ENCODE data around the gene NEO1.

NEO1 gene

GRCh38 chr15:73265536-73266153 is 213.4 kb downstream of the NEO1 start:
- H3K27ac ChIP-seq (replicated peaks; ENCODE audit: low read length): no peak overlapping the region
- no peak overlapping the region for H4K8ac ChIP-seq (ENCODE audit: low read depth, low read length)
- no peak overlapping the region for H2BK120ac ChIP-seq (ENCODE audit: low read depth, low read length)
- no peak overlapping the region for H2BK5ac ChIP-seq (ENCODE audit: low read length)
- peak; percentile 36 for DNase-seq (ENCODE audit: low spot score)
- no peak overlapping the region for H2BK12ac ChIP-seq (ENCODE audit: low read length)
- H3K4me1 ChIP-seq (ENCODE audit: control insufficient read depth in 2 of 2, insufficient read depth in 1 of 2, low read depth in 1 of 2, low read length in 2 of 2): no peaks in the 10 kb centered on the region
- no peak overlapping the region for H2AK5ac ChIP-seq (ENCODE audit: low read depth, low read length)
- H3K27me3 ChIP-seq (ENCODE audit: control insufficient read depth in 3 of 3, insufficient read depth in 3 of 3, low read depth in 1 of 3, low read length in 3 of 3): no peaks in the 10 kb centered on the region
- H3K18ac ChIP-seq (ENCODE audit: low read length): no peak overlapping the region
- no peaks in the 10 kb centered on the region for H3K9me3 ChIP-seq (replicated peaks in 1 of 2; ENCODE audit: control insufficient read depth in 2 of 2, insufficient read depth in 1 of 2, low read depth in 1 of 2, low read length in 2 of 2)
- H2BK15ac ChIP-seq (ENCODE audit: low read length): no peak overlapping the region
- no peak overlapping the region for H3K9ac ChIP-seq (ENCODE audit: low read depth, low read length, poor library complexity)
- no peak overlapping the region for H2AFZ ChIP-seq (ENCODE audit: low read length)
- H3K4me3 ChIP-seq (ENCODE audit: low read length in 2 of 2): no peak overlapping the region
- H3K23ac ChIP-seq (ENCODE audit: low read depth, low read length, poor library complexity): no peak overlapping the region
- no CpG with 5 or more reads among the region's 4 CpGs for WGBS, 2 donors (ENCODE audit: extremely low coverage in 2 of 2, insufficient read length in 2 of 2, insufficient replicate concordance in 1 of 2)
- no peak overlapping the region for H3K4me2 ChIP-seq (ENCODE audit: insufficient read depth, low read length, poor library complexity, severe bottlenecking)
- H3K79me1 ChIP-seq (ENCODE audit: low read depth, low read length): no peaks in the 10 kb centered on the region
- no peak overlapping the region for H3K14ac ChIP-seq (ENCODE audit: low read length)
- H3K36me3 ChIP-seq (replicated peaks in 1 of 2; ENCODE audit: control insufficient read depth in 2 of 2, insufficient read depth in 2 of 2, low read length in 2 of 2): peaks cover 14 to 66% of the 10 kb centered on the region in 2 donors
- H3K4ac ChIP-seq (ENCODE audit: low read length): no peak overlapping the region
- no peak overlapping the region for H4K91ac ChIP-seq (ENCODE audit: low read depth, low read length, poor library complexity)

GRCh38 chr15:73268457-73268856 is 216.2 kb downstream of the NEO1 start:
- Histone ChIP-seq H3K4me1 (ENCODE audit: control insufficient read depth in 2 of 2, insufficient read depth in 1 of 2, low read depth in 1 of 2, low read length in 2 of 2) (no peaks in the 10 kb centered on the region), H3K9ac (ENCODE audit: low read depth, low read length, poor library complexity) (no peak overlapping the region), H2AFZ (ENCODE audit: low read length) (no peak overlapping the region), H3K9me3 (replicated peaks in 1 of 2; ENCODE audit: control insufficient read depth in 2 of 2, insufficient read depth in 1 of 2, low read depth in 1 of 2, low read length in 2 of 2) (no peaks in the 10 kb centered on the region), H3K79me1 (ENCODE audit: low read depth, low read length) (no peaks in the 10 kb centered on the region), H3K14ac (ENCODE audit: low read length) (no peak overlapping the region), H3K27me3 (ENCODE audit: control insufficient read depth in 3 of 3, insufficient read depth in 3 of 3, low read depth in 1 of 3, low read length in 3 of 3) (no peaks in the 10 kb centered on the region), H2BK120ac (ENCODE audit: low read depth, low read length) (no peak overlapping the region), H3K4me3 (ENCODE audit: low read length in 2 of 2) (no peak overlapping the region), H3K4me2 (ENCODE audit: insufficient read depth, low read length, poor library complexity, severe bottlenecking) (no peak overlapping the region), H4K8ac (ENCODE audit: low read depth, low read length) (no peak overlapping the region), H3K23ac (ENCODE audit: low read depth, low read length, poor library complexity) (no peak overlapping the region), H2BK12ac (ENCODE audit: low read length) (no peak overlapping the region), H3K36me3 (replicated peaks in 1 of 2; ENCODE audit: control insufficient read depth in 2 of 2, insufficient read depth in 2 of 2, low read length in 2 of 2) (peaks cover 17 to 64% of the 10 kb centered on the region in 2 donors), H2AK5ac (ENCODE audit: low read depth, low read length) (no peak overlapping the region), H2BK5ac (ENCODE audit: low read length) (no peak overlapping the region), H3K18ac (ENCODE audit: low read length) (no peak overlapping the region), H2BK15ac (ENCODE audit: low read length) (no peak overlapping the region), H4K91ac (ENCODE audit: low read depth, low read length, poor library complexity) (no peak overlapping the region), H3K4ac (ENCODE audit: low read length) (no peak overlapping the region), H3K27ac (replicated peaks; ENCODE audit: low read length) (no peak overlapping the region)
- no peak for DNase-seq (ENCODE audit: low spot score)
- no CpG with 5 or more reads among the region's 1 CpG for WGBS, 2 donors (ENCODE audit: extremely low coverage in 2 of 2, insufficient read length in 2 of 2, insufficient replicate concordance in 1 of 2)

DNA sequence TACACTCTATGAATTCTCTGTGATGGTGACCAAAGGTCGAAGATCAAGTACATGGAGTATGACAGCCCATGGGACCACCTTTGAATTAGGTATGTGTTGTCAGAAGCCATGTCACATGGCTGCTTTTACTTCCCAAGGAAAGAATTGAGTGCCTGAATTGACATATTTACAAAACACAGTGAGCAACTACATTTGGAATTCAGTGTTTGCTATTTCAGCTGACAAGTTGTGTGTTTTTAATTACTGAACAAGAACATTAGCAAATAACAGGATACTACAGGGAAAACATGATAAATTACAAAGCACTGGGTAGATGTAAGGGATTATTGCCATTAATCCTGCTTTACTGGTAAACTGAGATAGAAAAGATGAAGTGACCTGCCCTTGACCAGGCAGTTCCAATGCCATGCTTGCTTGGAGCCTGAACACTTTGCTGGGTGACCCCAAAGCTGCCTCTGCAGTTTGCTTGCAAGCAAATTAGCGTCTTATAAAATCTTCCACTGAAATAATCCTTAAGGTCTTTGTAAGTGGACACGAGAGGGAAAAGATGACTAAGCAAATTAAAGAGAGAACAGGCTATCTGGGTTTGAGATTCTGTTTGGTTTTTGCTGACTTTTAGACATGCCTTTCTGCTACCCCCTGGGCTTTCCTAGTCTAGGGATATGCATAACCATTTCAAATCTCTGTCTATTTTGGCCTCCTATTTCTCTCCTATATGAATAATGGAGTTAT is 218.3 kb downstream of the NEO1 start:
- no peak overlapping the region for H3K27ac ChIP-seq (replicated peaks; ENCODE audit: low read length)
- no peak overlapping the region for H2BK120ac ChIP-seq (ENCODE audit: low read depth, low read length)
- H2BK5ac ChIP-seq (ENCODE audit: low read length): no peak overlapping the region
- H2BK12ac ChIP-seq (ENCODE audit: low read length): no peak overlapping the region
- no peak for DNase-seq (ENCODE audit: low spot score)
- H3K23ac ChIP-seq (ENCODE audit: low read depth, low read length, poor library complexity): no peak overlapping the region
- H3K14ac ChIP-seq (ENCODE audit: low read length): no peak overlapping the region
- no peak overlapping the region for H3K18ac ChIP-seq (ENCODE audit: low read length)
- no peak overlapping the region for H2AFZ ChIP-seq (ENCODE audit: low read length)
- H3K4me3 ChIP-seq (ENCODE audit: low read length in 2 of 2): no peak overlapping the region
- H3K4ac ChIP-seq (ENCODE audit: low read length): no peak overlapping the region
- H3K27me3 ChIP-seq (ENCODE audit: control insufficient read depth in 3 of 3, insufficient read depth in 3 of 3, low read depth in 1 of 3, low read length in 3 of 3): no peaks in the 10 kb centered on the region
- no peak overlapping the region for H3K4me2 ChIP-seq (ENCODE audit: insufficient read depth, low read length, poor library complexity, severe bottlenecking)
- H3K79me1 ChIP-seq (ENCODE audit: low read depth, low read length): no peaks in the 10 kb centered on the region
- WGBS, 2 donors (ENCODE audit: extremely low coverage in 2 of 2, insufficient read length in 2 of 2, insufficient replicate concordance in 1 of 2): no CpG with 5 or more reads among the region's 3 CpGs
- H3K9me3 ChIP-seq (replicated peaks in 1 of 2; ENCODE audit: control insufficient read depth in 2 of 2, insufficient read depth in 1 of 2, low read depth in 1 of 2, low read length in 2 of 2): no peaks in the 10 kb centered on the region
- H3K36me3 ChIP-seq (replicated peaks in 1 of 2; ENCODE audit: control insufficient read depth in 2 of 2, insufficient read depth in 2 of 2, low read length in 2 of 2): peaks cover 21 to 80% of the 10 kb centered on the region in 2 donors
- H3K4me1 ChIP-seq (ENCODE audit: control insufficient read depth in 2 of 2, insufficient read depth in 1 of 2, low read depth in 1 of 2, low read length in 2 of 2): no peaks in the 10 kb centered on the region
- H2AK5ac ChIP-seq (ENCODE audit: low read depth, low read length): no peak overlapping the region
- H4K91ac ChIP-seq (ENCODE audit: low read depth, low read length, poor library complexity): no peak overlapping the region
- no peak overlapping the region for H2BK15ac ChIP-seq (ENCODE audit: low read length)
- no peak overlapping the region for H3K9ac ChIP-seq (ENCODE audit: low read depth, low read length, poor library complexity)
- no peak overlapping the region for H4K8ac ChIP-seq (ENCODE audit: low read depth, low read length)

GRCh38 chr15:73273181-73274002 is 221.1 kb downstream of the NEO1 start:
- H3K27ac ChIP-seq (replicated peaks; ENCODE audit: low read length): peak overlapping the region; percentile 13
- H4K91ac ChIP-seq (ENCODE audit: low read depth, low read length, poor library complexity): no peak overlapping the region
- peaks cover 18 to 75% of the 10 kb centered on the region in 2 donors for H3K36me3 ChIP-seq (replicated peaks in 1 of 2; ENCODE audit: control insufficient read depth in 2 of 2, insufficient read depth in 2 of 2, low read length in 2 of 2)
- no peak overlapping the region for H2BK15ac ChIP-seq (ENCODE audit: low read length)
- H3K4me1 ChIP-seq (ENCODE audit: control insufficient read depth in 2 of 2, insufficient read depth in 1 of 2, low read depth in 1 of 2, low read length in 2 of 2): no peaks in the 10 kb centered on the region
- peak; percentile 53 for DNase-seq (ENCODE audit: low spot score)
- H3K23ac ChIP-seq (ENCODE audit: low read depth, low read length, poor library complexity): no peak overlapping the region
- H2BK5ac ChIP-seq (ENCODE audit: low read length): no peak overlapping the region
- no peak overlapping the region for H2BK120ac ChIP-seq (ENCODE audit: low read depth, low read length)
- no peak overlapping the region for H3K4me2 ChIP-seq (ENCODE audit: insufficient read depth, low read length, poor library complexity, severe bottlenecking)
- no peak overlapping the region for H2AK5ac ChIP-seq (ENCODE audit: low read depth, low read length)
- no peak overlapping the region for H2BK12ac ChIP-seq (ENCODE audit: low read length)
- H3K18ac ChIP-seq (ENCODE audit: low read length): no peak overlapping the region
- H3K79me1 ChIP-seq (ENCODE audit: low read depth, low read length): no peaks in the 10 kb centered on the region
- no peaks in the 10 kb centered on the region for H3K27me3 ChIP-seq (ENCODE audit: control insufficient read depth in 3 of 3, insufficient read depth in 3 of 3, low read depth in 1 of 3, low read length in 3 of 3)
- H3K14ac ChIP-seq (ENCODE audit: low read length): no peak overlapping the region
- no peaks in the 10 kb centered on the region for H3K9me3 ChIP-seq (replicated peaks in 1 of 2; ENCODE audit: control insufficient read depth in 2 of 2, insufficient read depth in 1 of 2, low read depth in 1 of 2, low read length in 2 of 2)
- H3K9ac ChIP-seq (ENCODE audit: low read depth, low read length, poor library complexity): no peak overlapping the region
- H3K4me3 ChIP-seq (ENCODE audit: low read length in 2 of 2): no peak overlapping the region
- WGBS, 2 donors (ENCODE audit: extremely low coverage in 2 of 2, insufficient read length in 2 of 2, insufficient replicate concordance in 1 of 2): no CpG with 5 or more reads among the region's 5 CpGs
- no peak overlapping the region for H3K4ac ChIP-seq (ENCODE audit: low read length)
- no peak overlapping the region for H2AFZ ChIP-seq (ENCODE audit: low read length)
- H4K8ac ChIP-seq (ENCODE audit: low read depth, low read length): no peak overlapping the region
